Coronary artery (tissue), 2 donors: ENCODE data around the gene AAR2.

Experiments used
- DNase-seq: peaks from one replicate; pipeline ENCODE4 v3.0.0-alpha.2; 2017; ENCODE audit warnings: low spot score
- H3K27ac ChIP-seq, 2 donors: fragments of 200-600 bp; sonication (generic); one replicate each; pipeline ENCODE4 v1.5.1; 2016 to 2019
- H3K4me3 ChIP-seq: fragments of 200-600 bp; sonication (generic); 2 replicates; pipeline ENCODE4 v1.5.1; 2016; ENCODE audit warnings: mild to moderate bottlenecking, moderate library complexity
- TF ChIP-seq, protein P1 (sequence below): fragments of 200-600 bp; sonication (generic); IDR thresholded peaks from one replicate; pipeline ENCODE4 v1.5.1; 2019; ENCODE audit warnings: antibody characterized with exemption

Gene AAR2

DNA sequence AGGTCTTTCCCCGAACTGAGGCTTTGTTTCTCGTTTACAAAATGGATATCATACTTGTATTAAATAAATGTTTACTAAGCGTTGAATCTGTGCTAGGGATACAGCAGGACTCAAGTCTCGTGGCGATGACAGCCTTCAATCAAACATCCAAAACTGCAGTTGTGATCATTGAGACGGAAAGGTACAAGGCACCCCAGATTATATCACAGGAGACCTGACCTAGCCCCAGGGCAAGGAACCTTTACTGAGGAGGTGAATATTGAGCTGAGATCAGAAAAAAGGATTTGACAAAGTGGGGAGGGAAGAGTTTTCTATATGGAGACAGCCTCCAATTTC, 476 bp downstream of the AAR2 start:
- H3K27ac ChIP-seq: peak overlapping the region; percentile 56 to 59
- DNase-seq: no peak
- TF ChIP-seq, protein P1, sequence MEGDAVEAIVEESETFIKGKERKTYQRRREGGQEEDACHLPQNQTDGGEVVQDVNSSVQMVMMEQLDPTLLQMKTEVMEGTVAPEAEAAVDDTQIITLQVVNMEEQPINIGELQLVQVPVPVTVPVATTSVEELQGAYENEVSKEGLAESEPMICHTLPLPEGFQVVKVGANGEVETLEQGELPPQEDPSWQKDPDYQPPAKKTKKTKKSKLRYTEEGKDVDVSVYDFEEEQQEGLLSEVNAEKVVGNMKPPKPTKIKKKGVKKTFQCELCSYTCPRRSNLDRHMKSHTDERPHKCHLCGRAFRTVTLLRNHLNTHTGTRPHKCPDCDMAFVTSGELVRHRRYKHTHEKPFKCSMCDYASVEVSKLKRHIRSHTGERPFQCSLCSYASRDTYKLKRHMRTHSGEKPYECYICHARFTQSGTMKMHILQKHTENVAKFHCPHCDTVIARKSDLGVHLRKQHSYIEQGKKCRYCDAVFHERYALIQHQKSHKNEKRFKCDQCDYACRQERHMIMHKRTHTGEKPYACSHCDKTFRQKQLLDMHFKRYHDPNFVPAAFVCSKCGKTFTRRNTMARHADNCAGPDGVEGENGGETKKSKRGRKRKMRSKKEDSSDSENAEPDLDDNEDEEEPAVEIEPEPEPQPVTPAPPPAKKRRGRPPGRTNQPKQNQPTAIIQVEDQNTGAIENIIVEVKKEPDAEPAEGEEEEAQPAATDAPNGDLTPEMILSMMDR: no peak
- H3K4me3 ChIP-seq: peak overlapping the region; percentile 72

DNA sequence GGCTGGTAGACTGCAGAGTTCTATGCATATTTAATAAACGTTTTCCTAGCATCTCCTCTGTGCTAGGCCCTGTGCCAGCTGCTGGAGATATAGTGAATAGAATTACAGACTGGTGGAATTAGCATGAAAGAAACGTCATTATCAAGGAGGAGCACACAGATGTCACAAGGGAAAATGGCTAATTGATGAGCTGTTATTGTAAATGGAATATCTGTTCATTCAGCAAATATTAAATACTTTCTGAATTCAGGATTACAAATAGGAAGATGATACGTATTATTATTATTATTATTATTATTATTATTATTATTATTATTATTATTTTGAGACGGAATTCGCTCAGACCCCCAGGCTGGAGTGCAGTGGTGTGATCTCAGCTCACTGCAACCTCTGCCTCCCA, 1.2 kb downstream of the AAR2 start:
- DNase-seq: no peak
- TF ChIP-seq, protein P1: no peak
- peak overlapping the region; percentile 72 for H3K4me3 ChIP-seq
- H3K27ac ChIP-seq: no peak overlapping the region

DNA sequence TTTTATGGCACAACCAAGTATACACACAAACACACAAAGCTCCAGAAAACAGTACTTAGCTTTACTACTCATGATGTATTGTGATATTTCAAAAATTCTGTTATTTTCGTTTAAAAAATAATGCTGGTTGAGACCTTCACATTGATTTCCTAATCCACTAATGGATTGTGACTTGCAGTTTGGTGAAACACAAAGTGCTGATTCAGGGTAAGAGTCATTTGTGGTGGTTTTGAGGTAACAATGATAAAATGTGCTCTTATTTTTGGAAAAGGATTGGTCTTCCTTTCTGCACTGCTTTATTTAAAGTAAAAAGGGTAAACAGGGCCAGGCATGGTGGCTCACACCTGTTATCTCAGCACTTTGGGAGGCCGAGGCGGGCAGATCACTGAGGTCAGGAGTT, 1.9 kb downstream of the AAR2 start:
- DNase-seq: no peak
- Histone ChIP-seq H3K4me3 (no peak overlapping the region), H3K27ac (no peak overlapping the region)
- TF ChIP-seq, protein P1: no peak

DNA sequence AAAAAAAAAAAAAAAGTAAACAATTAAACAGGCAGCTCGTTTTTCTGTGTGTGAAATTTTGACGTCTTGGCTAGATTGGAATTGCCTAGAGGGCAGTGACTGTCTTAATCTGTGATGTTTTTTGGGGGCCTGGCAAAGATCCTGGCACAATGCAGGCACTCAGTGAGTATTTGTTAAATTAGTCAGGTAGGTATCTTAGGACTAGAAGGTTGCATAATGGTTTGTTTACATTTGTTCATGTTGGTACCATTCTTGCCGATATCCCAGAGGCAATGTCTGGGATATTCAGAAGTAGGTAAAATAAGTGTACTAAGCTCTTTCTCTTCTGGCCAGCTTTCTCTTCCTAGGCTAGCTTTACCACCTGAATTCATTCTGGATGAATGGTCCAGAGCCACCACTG, 2.5 kb downstream of the AAR2 start:
- H3K27ac ChIP-seq: no peak overlapping the region
- DNase-seq: no peak
- H3K4me3 ChIP-seq: no peak overlapping the region
- TF ChIP-seq, protein P1: no peak

DNA sequence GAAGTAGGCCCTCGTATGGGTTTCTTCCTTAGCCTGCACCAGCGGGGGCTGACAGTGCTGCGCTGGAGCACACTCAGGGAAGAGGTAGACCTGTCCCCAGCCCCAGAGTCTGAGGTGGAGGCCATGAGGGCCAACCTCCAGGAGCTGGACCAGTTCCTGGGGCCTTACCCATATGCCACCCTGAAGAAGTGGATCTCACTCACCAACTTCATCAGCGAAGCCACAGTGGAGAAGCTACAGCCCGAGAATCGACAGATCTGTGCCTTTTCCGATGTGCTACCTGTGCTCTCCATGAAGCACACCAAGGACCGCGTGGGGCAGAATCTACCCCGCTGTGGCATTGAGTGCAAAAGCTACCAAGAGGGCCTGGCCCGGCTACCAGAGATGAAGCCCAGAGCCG, 3.8 kb downstream of the AAR2 start:
- Histone ChIP-seq H3K4me3 (no peak overlapping the region), H3K27ac (no peak overlapping the region)
- TF ChIP-seq, protein P1: no peak
- DNase-seq: no peak

DNA sequence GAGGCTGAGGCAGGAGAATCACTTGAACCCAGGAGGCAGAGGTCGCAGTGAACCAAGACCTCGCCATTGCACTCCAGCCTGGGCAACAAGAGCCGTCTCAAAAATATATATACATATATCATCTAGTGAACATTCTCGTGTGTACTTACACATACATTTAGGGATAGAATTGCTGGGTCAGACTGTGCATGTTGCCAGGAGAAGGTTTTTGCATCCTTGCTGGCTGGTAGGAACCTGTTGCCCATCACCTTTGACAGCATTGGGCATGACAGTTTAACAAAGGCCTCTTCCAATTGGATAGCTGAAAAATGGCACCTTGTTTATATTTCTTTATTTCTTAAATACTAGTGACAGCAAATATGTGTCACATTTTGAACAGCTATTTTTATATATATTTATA, 5.4 kb downstream of the AAR2 start:
- no peak overlapping the region for H3K4me3 ChIP-seq
- TF ChIP-seq, protein P1: no peak
- DNase-seq: no peak
- no peak overlapping the region for H3K27ac ChIP-seq

DNA sequence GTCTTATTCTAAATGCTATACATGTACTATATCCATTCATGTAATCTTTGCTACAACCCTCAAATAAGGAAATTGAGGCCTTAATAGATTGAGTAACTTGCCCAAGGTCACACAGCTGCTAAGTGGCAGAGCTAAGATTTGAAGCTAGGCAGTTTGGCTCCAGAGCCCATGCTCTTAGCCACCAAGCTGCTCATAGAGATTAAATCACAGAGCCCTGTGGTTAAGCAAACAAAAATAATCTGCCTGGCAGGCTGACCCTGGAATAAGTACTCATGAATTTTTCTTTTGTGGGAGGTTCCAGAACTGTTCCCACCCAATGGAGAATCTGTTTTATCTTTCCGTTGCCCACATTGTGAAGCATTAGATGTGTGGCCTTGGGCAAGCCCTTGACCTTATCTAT, 7.4 kb downstream of the AAR2 start:
- DNase-seq: no peak
- H3K27ac ChIP-seq: no peak overlapping the region
- TF ChIP-seq, protein P1: no peak
- no peak overlapping the region for H3K4me3 ChIP-seq
